HG02943 (cell line): Measurements from ENCODE around the gene ZNF221.

ENCODE experiments used
- ATAC-seq: cut with Tn5 transposase; IDR thresholded peaks from one replicate; pipeline ENCODE4 v1.9.1; 2021; ENCODE audit warnings: mild to moderate bottlenecking, low read depth, moderate library complexity; ENCODE audit not compliant: unreplicated experiment

Gene ZNF221

GRCh38 chr19:43956827-43957226, 5.8 kb downstream of the ZNF221 start:
- no peak for ATAC-seq

- ATAC-seq, result no peak
Observed at GRCh38 chr19:43957891-43958290, 6.9 kb downstream of the ZNF221 start.

GRCh38 chr19:43960411-43960810, 9.4 kb downstream of the ZNF221 start:
- ATAC-seq, result no peak

- ATAC-seq, result no peak
Observed at GRCh38 chr19:43966079-43966694, 15.2 kb downstream of the ZNF221 start.

- ATAC-seq, result no peak
Observed at GRCh38 chr19:43976732-43977131, 25.7 kb downstream of the ZNF221 start.

- no peak for ATAC-seq
Observed at GRCh38 chr19:43983544-43983911, 32.5 kb downstream of the ZNF221 start.

GRCh38 chr19:43983912-43984686, 33.1 kb downstream of the ZNF221 start, which contains the start of gene ZNF155:
Gene ZNF155, plus strand, starts transcription at chr19:43984188. Its CDS starts 4,356 bp downstream, at chr19:43988544.
- ATAC-seq, result peak; percentile 86

GRCh38 chr19:43984687-43985000, 33.6 kb downstream of the ZNF221 start:
- no peak for ATAC-seq

- no peak for ATAC-seq
Observed at GRCh38 chr19:43997631-43998290, 46.7 kb downstream of the ZNF221 start.

- ATAC-seq, result no peak
Observed at GRCh38 chr19:44002212-44002565, 51.2 kb downstream of the ZNF221 start.

GRCh38 chr19:44002566-44003460, 51.8 kb downstream of the ZNF221 start, which contains the start of gene ZNF230:
Gene ZNF230, plus strand, starts transcription at chr19:44002957. Its CDS starts 4,122 bp downstream, at chr19:44007079.
- ATAC-seq, result peak; percentile 93

GRCh38 chr19:44003461-44004009, 52.5 kb downstream of the ZNF221 start:
- no peak for ATAC-seq

- ATAC-seq, result no peak
Observed at GRCh38 chr19:44005973-44006372, 54.9 kb downstream of the ZNF221 start.

GRCh38 chr19:44007473-44007872, 56.4 kb downstream of the ZNF221 start:
- no peak for ATAC-seq

- ATAC-seq, result no peak
Observed at GRCh38 chr19:44010468-44010867, 59.4 kb downstream of the ZNF221 start.
